ENCODE data around the gene UBLCP1. TPM values are rescaled to one million over a fixed set of nuclear protein-coding genes. Genes with fewer than 3 reads are reported as not detected.

UBLCP1 gene
- total and polyA plus RNA-seq, 2 donors (not counting 1 experiment from before 2014, with no cell fraction given) = 9.6 to 25.1 TPM

GRCh38 chr5:159318448-159318847, 55.4 kb downstream of the UBLCP1 start:
- TF ChIP-seq EZH2 (IDR thresholded peaks at IDR 0.05; ENCODE audit: borderline replicate concordance, insufficient read depth, low read depth, low read length, poor library complexity, severe bottlenecking) = no peak
- no peak for TF ChIP-seq CTCF (IDR thresholded peaks at IDR 0.05)
- DNase-seq = no peak
- Histone ChIP-seq H3K4me1 (ENCODE audit: control insufficient read depth in 2 of 2, insufficient read depth in 2 of 2, low read length in 2 of 2) (no peaks in the 10 kb centered on the region), H3K36me3 (replicated peaks in 1 of 2; ENCODE audit: control extremely low read depth in 1 of 2, control insufficient read depth in 1 of 2, extremely low read depth in 1 of 2, insufficient read depth in 2 of 2, low read length in 1 of 2) (no peaks in the 10 kb centered on the region), H3K27me3 (replicated peaks in 1 of 4; ENCODE audit: control extremely low read depth in 1 of 4, control insufficient read depth in 3 of 4, insufficient read depth in 4 of 4, low read length in 3 of 4) (peaks cover 0 to 4% (median 0%) of the 10 kb centered on the region in 4 experiments), H2AFZ (ENCODE audit: insufficient read depth, low read depth, low read length, poor library complexity, severe bottlenecking) (no peak overlapping the region), H3K9ac (ENCODE audit: low read length) (no peak overlapping the region), H3K79me2 (ENCODE audit: control insufficient read depth, insufficient read depth, low read length) (no peaks in the 10 kb centered on the region), H3K4me2 (replicated peaks; ENCODE audit: low read depth, low read length, poor library complexity, severe bottlenecking) (no peak overlapping the region), H3K4me3 (ENCODE audit: control extremely low read depth in 1 of 5, extremely low read depth in 1 of 5, insufficient read depth in 1 of 5, low read depth in 2 of 5, low read length in 4 of 5) (no peak overlapping the region), H4K20me1 (ENCODE audit: control insufficient read depth, insufficient read depth, low read length, poor library complexity, severe bottlenecking) (no peaks in the 10 kb centered on the region), H3K9me3 (ENCODE audit: control extremely low read depth in 1 of 3, control insufficient read depth in 2 of 3, insufficient read depth in 1 of 3, low read length in 2 of 3) (no peaks in the 10 kb centered on the region), H3K27ac (ENCODE audit: low read length in 2 of 2) (no peak overlapping the region)
- 100% methylated on average over 1 of the region's 4 CpGs for WGBS (ENCODE audit: insufficient coverage)
- ATAC-seq (ENCODE audit: low read depth) = no peak
- ChIA-PET CTCF (interaction anchor here (1.3 to 5.8 kb wide), 6 partner anchors 8 to 162 kb away, joined by 4 to 72 read pairs (median 6); no protein-coding TSS in a partner anchor), POLR2A (no interaction called here)
- no peaks in the 10 kb centered on the region for H3K4me1 Mint-ChIP-seq
- no peak overlapping the region for H3K4me3 Mint-ChIP-seq
- H3K27me3 Mint-ChIP-seq = peaks cover 4% of the 10 kb centered on the region
- no peak overlapping the region for H3K27ac Mint-ChIP-seq
- no peaks in the 10 kb centered on the region for H3K9me3 Mint-ChIP-seq (ENCODE audit: insufficient read depth)
- intact Hi-C loops (cut with micrococcal nuclease) = no loop called here

GRCh38 chr5:159319363-159319762, 56.3 kb downstream of the UBLCP1 start:
- H3K9me3 Mint-ChIP-seq (ENCODE audit: insufficient read depth) = no peaks in the 10 kb centered on the region
- H3K27me3 Mint-ChIP-seq = peaks cover 4% of the 10 kb centered on the region
- ATAC-seq (ENCODE audit: low read depth) = no peak
- ChIA-PET POLR2A (no interaction called here), CTCF (interaction anchor here (1.4 to 5.8 kb wide), 3 partner anchors 9 to 32 kb away, joined by 4 to 72 read pairs (median 4); no protein-coding TSS in a partner anchor)
- Histone ChIP-seq H3K4me3 (ENCODE audit: control extremely low read depth in 1 of 5, extremely low read depth in 1 of 5, insufficient read depth in 1 of 5, low read depth in 2 of 5, low read length in 4 of 5) (no peak overlapping the region), H3K27me3 (replicated peaks in 1 of 4; ENCODE audit: control extremely low read depth in 1 of 4, control insufficient read depth in 3 of 4, insufficient read depth in 4 of 4, low read length in 3 of 4) (peaks cover 0 to 2% (median 0%) of the 10 kb centered on the region in 4 experiments), H3K9me3 (ENCODE audit: control extremely low read depth in 1 of 3, control insufficient read depth in 2 of 3, insufficient read depth in 1 of 3, low read length in 2 of 3) (no peaks in the 10 kb centered on the region), H3K4me1 (ENCODE audit: control insufficient read depth in 2 of 2, insufficient read depth in 2 of 2, low read length in 2 of 2) (no peaks in the 10 kb centered on the region), H3K4me2 (replicated peaks; ENCODE audit: low read depth, low read length, poor library complexity, severe bottlenecking) (no peak overlapping the region), H2AFZ (ENCODE audit: insufficient read depth, low read depth, low read length, poor library complexity, severe bottlenecking) (no peak overlapping the region), H3K79me2 (ENCODE audit: control insufficient read depth, insufficient read depth, low read length) (no peaks in the 10 kb centered on the region), H3K36me3 (replicated peaks in 1 of 2; ENCODE audit: control extremely low read depth in 1 of 2, control insufficient read depth in 1 of 2, extremely low read depth in 1 of 2, insufficient read depth in 2 of 2, low read length in 1 of 2) (no peaks in the 10 kb centered on the region), H4K20me1 (ENCODE audit: control insufficient read depth, insufficient read depth, low read length, poor library complexity, severe bottlenecking) (no peaks in the 10 kb centered on the region), H3K27ac (ENCODE audit: low read length in 2 of 2) (no peak overlapping the region), H3K9ac (ENCODE audit: low read length) (no peak overlapping the region)
- no peaks in the 10 kb centered on the region for H3K4me1 Mint-ChIP-seq
- intact Hi-C loops (cut with micrococcal nuclease) = no loop called here
- H3K27ac Mint-ChIP-seq = no peak overlapping the region
- WGBS (ENCODE audit: insufficient coverage) = 60% methylated on average over 2 of the region's 3 CpGs
- TF ChIP-seq EZH2 (IDR thresholded peaks at IDR 0.05; ENCODE audit: borderline replicate concordance, insufficient read depth, low read depth, low read length, poor library complexity, severe bottlenecking) (no peak), CTCF (IDR thresholded peaks at IDR 0.05) (no peak)
- no peak for DNase-seq
- no peak overlapping the region for H3K4me3 Mint-ChIP-seq
